GM18873 (cell line): ENCODE data around the gene ERGIC1.

Experiments used
- ATAC-seq: cut with Tn5 transposase; IDR thresholded peaks from one replicate; pipeline ENCODE4 v1.9.1; 2021; ENCODE audit warnings: mild to moderate bottlenecking, moderate library complexity, moderate number of reproducible peaks; ENCODE audit not compliant: unreplicated experiment, low FRiP score

ERGIC1 gene

GRCh38 chr5:172825610-172826204 lies 8.3 kb upstream of the ERGIC1 start:
- no peak for ATAC-seq

- ATAC-seq = no peak
Measured at GRCh38 chr5:172827841-172828240, 6.2 kb upstream of the ERGIC1 start.

- no peak for ATAC-seq
Measured at GRCh38 chr5:172828911-172829431, 5.1 kb upstream of the ERGIC1 start.

GRCh38 chr5:172830275-172830799 lies 3.7 kb upstream of the ERGIC1 start:
- ATAC-seq = no peak

GRCh38 chr5:172830876-172831662 lies 3.0 kb upstream of the ERGIC1 start:
- ATAC-seq = no peak

GRCh38 chr5:172832383-172833315 lies 1.4 kb upstream of the ERGIC1 start:
- no peak for ATAC-seq

GRCh38 chr5:172833372-172833685 lies 722 bp upstream of the ERGIC1 start:
- no peak for ATAC-seq

GRCh38 chr5:172834415-172835289 lies 601 bp downstream of the ERGIC1 start:
- ATAC-seq = peak; percentile 7

- no peak for ATAC-seq
Measured at GRCh38 chr5:172835290-172835993, 1.4 kb downstream of the ERGIC1 start.

GRCh38 chr5:172835994-172836356 lies 1.9 kb downstream of the ERGIC1 start:
- no peak for ATAC-seq

- peak; percentile 72 for ATAC-seq
Measured at GRCh38 chr5:172837640-172838039, 3.6 kb downstream of the ERGIC1 start.

- no peak for ATAC-seq
Measured at GRCh38 chr5:172838151-172838875, 4.3 kb downstream of the ERGIC1 start.

GRCh38 chr5:172839669-172840431 lies 5.8 kb downstream of the ERGIC1 start:
- ATAC-seq = no peak

GRCh38 chr5:172840432-172841154 lies 6.5 kb downstream of the ERGIC1 start:
- no peak for ATAC-seq

GRCh38 chr5:172841256-172841655 lies 7.2 kb downstream of the ERGIC1 start:
- ATAC-seq = no peak

GRCh38 chr5:172843825-172844576 lies 9.9 kb downstream of the ERGIC1 start:
- ATAC-seq = no peak

GRCh38 chr5:172844577-172844838 lies 10.5 kb downstream of the ERGIC1 start:
- no peak for ATAC-seq
